Large intestine (tissue), 3 donors: Measurements from ENCODE around the gene CLBA1. TPM values are rescaled to one million over a fixed set of nuclear protein-coding genes. Genes with fewer than 3 reads are reported as not detected.

Experiments
- DNase-seq, 2 donors: peaks; one replicate each; pipeline versions ENCODE4 v3.0.0 to v3.0.0-alpha.2; 2013
- H3K27ac ChIP-seq: one replicate; pipeline ENCODE4 v1.5.1; 2013; ENCODE audit warnings: low read length
- H3K27me3 ChIP-seq: 2 replicates; pipeline ENCODE4 v1.6.1; 2013; ENCODE audit warnings: low read length; ENCODE audit not compliant: control insufficient read depth, insufficient read depth
- H3K36me3 ChIP-seq: 2 replicates; pipeline ENCODE4 v1.6.1; 2013; ENCODE audit warnings: low read length; ENCODE audit not compliant: control insufficient read depth, insufficient read depth
- H3K4me1 ChIP-seq: one replicate; pipeline ENCODE4 v1.6.1; 2013; ENCODE audit warnings: low read length; ENCODE audit not compliant: control insufficient read depth, insufficient read depth
- H3K4me3 ChIP-seq: one replicate; pipeline ENCODE4 v1.5.1; 2013; ENCODE audit warnings: low read length
- H3K9me3 ChIP-seq: one replicate; pipeline ENCODE4 v1.6.1; 2013; ENCODE audit warnings: mild to moderate bottlenecking, low read depth, low read length, moderate library complexity; ENCODE audit not compliant: control insufficient read depth
- WGBS: methylation state at CpG from one replicate; pipeline ENCODE4 v1.1.5; 2013; ENCODE audit warnings: low lambda C conversion rate; ENCODE audit not compliant: insufficient coverage; 5-methylcytosine and 5-hydroxymethylcytosine counted together
- polyA plus RNA-seq: library from polyadenylated mRNA; unstranded; fragments of 120-200 nt; gene quantifications from one replicate; pipeline ENCODE4 v1.2.1, GENCODE V29; 2013

Gene CLBA1
- polyA plus RNA-seq, 1 donor, result 7.0 TPM

GRCh38 chr14:104957146-104958113, 28.2 kb upstream of the CLBA1 start:
- Histone ChIP-seq H3K27me3 (peaks cover 8% of the 10 kb centered on the region), H3K27ac (no peak overlapping the region), H3K4me1 (no peaks in the 10 kb centered on the region), H3K9me3 (no peaks in the 10 kb centered on the region), H3K36me3 (no peaks in the 10 kb centered on the region), H3K4me3 (no peak overlapping the region)
- DNase-seq, result no peak
- WGBS, result 90% methylated on average over 2 of the region's 25 CpGs

GRCh38 chr14:104964546-104964945, 21.0 kb upstream of the CLBA1 start:
- Histone ChIP-seq H3K9me3 (peaks cover 4% of the 10 kb centered on the region), H3K27ac (no peak overlapping the region), H3K27me3 (peaks cover 22% of the 10 kb centered on the region), H3K4me3 (no peak overlapping the region), H3K36me3 (no peaks in the 10 kb centered on the region), H3K4me1 (peaks cover 21% of the 10 kb centered on the region)
- no peak for DNase-seq
- 92% methylated on average over 2 of the region's 7 CpGs for WGBS

GRCh38 chr14:104965561-104966231, 19.9 kb upstream of the CLBA1 start:
- H3K27me3 ChIP-seq, result peaks cover 22% of the 10 kb centered on the region
- no peak for DNase-seq
- no peak overlapping the region for H3K27ac ChIP-seq
- no peak overlapping the region for H3K4me3 ChIP-seq
- no CpG with 5 or more reads among the region's 13 CpGs for WGBS
- H3K4me1 ChIP-seq, result peaks cover 21% of the 10 kb centered on the region
- no peaks in the 10 kb centered on the region for H3K36me3 ChIP-seq
- H3K9me3 ChIP-seq, result peaks cover 4% of the 10 kb centered on the region

DNA sequence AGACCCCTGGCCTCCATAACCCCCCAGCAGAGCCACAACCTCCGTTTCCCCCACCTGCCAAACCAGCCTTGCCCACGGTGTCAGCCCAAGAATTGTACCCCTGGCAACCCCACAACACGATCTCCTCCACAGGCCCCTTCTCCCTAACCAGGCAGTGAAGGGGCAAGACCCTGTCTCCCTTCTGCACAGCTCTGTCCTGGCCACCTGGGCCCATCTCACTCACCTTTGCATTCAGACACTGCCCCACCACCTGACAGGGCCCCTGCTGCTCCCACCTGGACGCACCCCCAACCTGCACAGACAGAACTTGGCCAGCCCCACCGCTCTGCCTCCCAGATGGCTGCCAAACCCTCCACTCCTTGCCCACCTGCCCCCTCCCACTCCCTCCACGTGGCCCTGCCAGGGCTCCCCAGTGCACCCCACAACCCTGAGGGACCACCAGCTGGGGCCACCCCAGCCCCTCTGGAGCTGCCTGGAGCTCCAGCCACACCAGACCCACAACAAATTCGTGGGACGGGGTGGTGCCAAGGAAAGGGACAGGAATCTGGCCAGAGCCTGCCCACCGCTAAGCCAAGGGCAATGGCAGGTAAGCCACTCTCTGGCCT, 19.2 kb upstream of the CLBA1 start:
- Histone ChIP-seq H3K4me3 (no peak overlapping the region), H3K27me3 (peaks cover 22% of the 10 kb centered on the region), H3K4me1 (peaks cover 21% of the 10 kb centered on the region), H3K9me3 (peaks cover 4% of the 10 kb centered on the region), H3K27ac (no peak overlapping the region), H3K36me3 (no peaks in the 10 kb centered on the region)
- WGBS, result no CpG with 5 or more reads among the region's 9 CpGs
- no peak for DNase-seq

- H3K4me3 ChIP-seq, result no peak overlapping the region
- H3K27ac ChIP-seq, result no peak overlapping the region
- WGBS, result no CpG with 5 or more reads among the region's 8 CpGs
- H3K36me3 ChIP-seq, result no peaks in the 10 kb centered on the region
- peaks cover 4% of the 10 kb centered on the region for H3K9me3 ChIP-seq
- no peak for DNase-seq
- H3K27me3 ChIP-seq, result peaks cover 22% of the 10 kb centered on the region
- H3K4me1 ChIP-seq, result peaks cover 26% of the 10 kb centered on the region
These were observed 18.6 kb upstream of the CLBA1 start for GRCh38 chr14:104966981-104967385.

GRCh38 chr14:104967386-104968152, 18.0 kb upstream of the CLBA1 start:
- Histone ChIP-seq H3K9me3 (peaks cover 4% of the 10 kb centered on the region), H3K36me3 (no peaks in the 10 kb centered on the region), H3K4me3 (peak overlapping the region; percentile 18), H3K4me1 (peaks cover 32% of the 10 kb centered on the region), H3K27me3 (peaks cover 22% of the 10 kb centered on the region), H3K27ac (no peak overlapping the region)
- DNase-seq, result peak in 1 of 2 donors; percentile 46
- WGBS, result no CpG with 5 or more reads among the region's 36 CpGs

- Histone ChIP-seq H3K4me3 (peak overlapping the region; percentile 18), H3K27ac (no peak overlapping the region), H3K4me1 (peaks cover 38% of the 10 kb centered on the region)
These were observed 17.4 kb upstream of the CLBA1 start for GRCh38 chr14:104968153-104968527.

DNA sequence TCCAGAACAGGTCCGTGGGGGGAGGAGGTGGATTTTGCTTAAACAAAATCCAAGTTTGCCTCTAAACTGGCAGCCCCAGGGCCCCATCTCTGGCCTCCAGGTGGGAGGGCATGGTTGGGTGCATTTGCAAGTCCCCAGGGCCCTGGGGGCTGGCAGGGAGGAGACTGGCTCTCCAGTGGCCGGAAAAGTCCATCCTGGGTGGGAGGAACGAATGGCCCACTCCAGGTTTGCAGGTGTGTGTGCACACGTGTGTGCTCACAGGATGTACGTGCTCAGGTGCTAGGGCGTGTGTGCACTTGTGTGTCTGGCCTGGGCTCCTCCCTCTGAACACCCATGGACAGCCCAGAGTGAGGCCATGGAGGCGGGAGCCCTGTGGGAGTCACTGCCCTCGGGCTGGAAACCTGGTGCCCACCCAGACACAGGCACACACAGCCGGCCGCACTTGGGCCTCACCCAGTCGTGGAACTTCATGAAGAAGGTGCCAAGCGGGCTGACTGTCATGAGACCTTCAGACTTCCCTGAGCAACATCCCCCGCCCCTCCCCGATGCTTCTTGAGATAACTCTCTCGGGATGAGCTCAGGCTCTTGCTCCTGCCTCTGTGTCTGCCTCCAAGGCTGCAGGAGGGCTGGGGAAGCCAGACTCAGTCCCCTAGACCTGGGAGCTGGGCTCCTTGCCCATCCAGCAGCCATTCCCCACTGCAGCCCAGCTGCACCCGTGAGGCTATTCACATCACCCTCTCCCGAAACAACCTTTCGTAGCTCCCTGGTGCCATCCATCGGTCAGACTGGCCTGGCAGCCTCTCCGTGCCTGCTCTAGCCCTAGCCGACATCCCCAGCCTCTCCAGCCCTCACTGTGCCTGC, 16.8 kb upstream of the CLBA1 start:
- no peak overlapping the region for H3K4me3 ChIP-seq
- WGBS, result no CpG with 5 or more reads among the region's 21 CpGs
- H3K27me3 ChIP-seq, result peaks cover 22% of the 10 kb centered on the region
- H3K9me3 ChIP-seq, result peaks cover 4% of the 10 kb centered on the region
- H3K36me3 ChIP-seq, result no peaks in the 10 kb centered on the region
- peaks cover 43% of the 10 kb centered on the region for H3K4me1 ChIP-seq
- no peak overlapping the region for H3K27ac ChIP-seq
- DNase-seq, result peak; percentile 60 to 69

More at GRCh38 chr14:104968153-104968527, 17.4 kb upstream of the CLBA1 start:
- H3K36me3 ChIP-seq, result no peaks in the 10 kb centered on the region
- peaks cover 22% of the 10 kb centered on the region for H3K27me3 ChIP-seq
- no CpG with 5 or more reads among the region's 12 CpGs for WGBS
- peak in 1 of 2 donors; percentile 59 for DNase-seq
- peaks cover 4% of the 10 kb centered on the region for H3K9me3 ChIP-seq

DNA sequence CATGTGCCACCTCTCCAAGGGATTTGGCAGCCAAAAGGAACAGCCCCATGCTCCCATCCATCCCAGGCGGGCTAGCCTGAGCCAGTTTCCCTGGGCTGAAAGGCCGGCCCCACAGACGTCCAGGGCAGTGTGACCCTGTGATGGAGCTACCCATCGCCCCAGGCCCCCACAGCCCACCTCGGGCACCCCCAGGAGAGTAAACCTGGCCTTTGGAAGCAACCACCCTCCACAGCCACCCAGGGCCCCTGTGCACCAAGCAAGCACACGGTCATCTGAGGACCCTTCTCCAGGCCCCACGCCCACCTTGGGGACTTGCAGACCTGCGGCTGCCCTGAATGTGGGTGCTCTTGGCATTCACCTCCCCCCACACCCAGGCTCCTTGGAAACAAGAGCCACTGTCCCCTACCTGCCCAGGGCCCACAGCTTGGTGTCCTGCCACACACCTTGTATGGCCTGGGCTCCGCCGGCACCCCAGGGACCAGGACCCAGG, 15.8 kb upstream of the CLBA1 start:
- H3K27ac ChIP-seq, result no peak overlapping the region
- H3K27me3 ChIP-seq, result peaks cover 22% of the 10 kb centered on the region
- H3K9me3 ChIP-seq, result peaks cover 4% of the 10 kb centered on the region
- no peak for DNase-seq
- H3K4me3 ChIP-seq, result no peak overlapping the region
- no CpG with 5 or more reads among the region's 10 CpGs for WGBS
- peaks cover 43% of the 10 kb centered on the region for H3K4me1 ChIP-seq
- H3K36me3 ChIP-seq, result no peaks in the 10 kb centered on the region
